Osteoblast (primary cell): Measurements from ENCODE around the gene MXRA7. TPM values are rescaled to one million over a fixed set of nuclear protein-coding genes. Genes with fewer than 3 reads are reported as not detected.

Experiments
- DNase-seq: peaks from one replicate; pipeline ENCODE4 v3.0.0; 2011; ENCODE audit warnings: low spot score, mixed read lengths; ENCODE audit not compliant: insufficient read length; ENCODE audit errors: missing footprints
- H2AFZ ChIP-seq: 2 replicates; pipeline ENCODE4 v1.6.0; 2011; ENCODE audit warnings: mild to moderate bottlenecking, low read length
- H3K27ac ChIP-seq: 2 replicates; pipeline ENCODE4 v1.5.1; 2011; ENCODE audit warnings: mild to moderate bottlenecking, low read depth, low read length, moderate library complexity
- H3K27me3 ChIP-seq: 2 replicates; pipeline ENCODE4 v1.6.0; 2012; ENCODE audit warnings: mild to moderate bottlenecking, control low read depth, inconsistent platforms, low read length, moderate library complexity; ENCODE audit not compliant: insufficient read depth
- H3K36me3 ChIP-seq: 2 replicates; pipeline ENCODE4 v1.5.1; 2011; ENCODE audit warnings: mild to moderate bottlenecking, low read length, control low read depth, moderate library complexity; ENCODE audit not compliant: insufficient read depth
- H3K4me1 ChIP-seq: 2 replicates; pipeline ENCODE4 v1.5.1; 2011; ENCODE audit warnings: mild to moderate bottlenecking, low read length, control low read depth, moderate library complexity; ENCODE audit not compliant: insufficient read depth
- H3K4me2 ChIP-seq: 2 replicates; pipeline ENCODE4 v1.6.0; 2011; ENCODE audit warnings: mild to moderate bottlenecking, low read length; ENCODE audit not compliant: insufficient read depth
- H3K4me3 ChIP-seq: fragments of 200-600 bp; sonication (generic); 3 replicates; pipeline ENCODE4 v1.5.1; 2012; ENCODE audit warnings: mild to moderate bottlenecking, low read length, inconsistent platforms; ENCODE audit not compliant: insufficient read depth
- H3K79me2 ChIP-seq: 2 replicates; pipeline ENCODE4 v1.6.0; 2012; ENCODE audit warnings: mild to moderate bottlenecking, low read length, control low read depth, inconsistent platforms; ENCODE audit not compliant: insufficient read depth
- H3K9me3 ChIP-seq: 2 replicates; pipeline ENCODE4 v1.5.1; 2011; ENCODE audit warnings: low read depth, low read length, control low read depth
- H4K20me1 ChIP-seq: 2 replicates; pipeline ENCODE4 v1.6.0; 2012; ENCODE audit warnings: mild to moderate bottlenecking, low read length, control low read depth; ENCODE audit not compliant: insufficient read depth
- CTCF ChIP-seq: IDR thresholded peaks from 2 replicates; pipeline ENCODE4 v1.5.1; 2011; ENCODE audit warnings: mild to moderate bottlenecking, low read depth, low read length, moderate library complexity; ENCODE audit errors: extremely low read depth
- total RNA-seq: library from RNA; depleted of rRNA; stranded (reverse); fragments of >200 nt; gene quantifications from 2 replicates; pipeline ENCODE4 v1.2.3, GENCODE V29; 2012

MXRA7 gene
- total RNA-seq, 1 donor, result 352 TPM

- DNase-seq, result peak; percentile 98
- Histone ChIP-seq H3K4me1 (peaks cover 40% of the 10 kb centered on the region), H3K36me3 (peaks cover 47% of the 10 kb centered on the region), H3K27me3 (no peaks in the 10 kb centered on the region), H3K9me3 (no peaks in the 10 kb centered on the region), H3K79me2 (peaks cover 73% of the 10 kb centered on the region), H4K20me1 (peaks cover 35% of the 10 kb centered on the region), H3K27ac (peak within 1 kb of the TSS; percentile 96), H3K4me3 (peak within 1 kb of the TSS; percentile 98), H3K4me2 (peak within 1 kb of the TSS; percentile 94), H2AFZ (peak within 1 kb of the TSS; percentile 98)
- TF ChIP-seq CTCF, result no peak
These were observed 26.4 kb upstream of the MXRA7 start, which contains the start of gene SRSF2 for GRCh38 chr17:76737082-76737675. SRSF2 (minus strand) TSS chr17:76737331; CDS start chr17:76737160, 171 bp downstream.

DNA sequence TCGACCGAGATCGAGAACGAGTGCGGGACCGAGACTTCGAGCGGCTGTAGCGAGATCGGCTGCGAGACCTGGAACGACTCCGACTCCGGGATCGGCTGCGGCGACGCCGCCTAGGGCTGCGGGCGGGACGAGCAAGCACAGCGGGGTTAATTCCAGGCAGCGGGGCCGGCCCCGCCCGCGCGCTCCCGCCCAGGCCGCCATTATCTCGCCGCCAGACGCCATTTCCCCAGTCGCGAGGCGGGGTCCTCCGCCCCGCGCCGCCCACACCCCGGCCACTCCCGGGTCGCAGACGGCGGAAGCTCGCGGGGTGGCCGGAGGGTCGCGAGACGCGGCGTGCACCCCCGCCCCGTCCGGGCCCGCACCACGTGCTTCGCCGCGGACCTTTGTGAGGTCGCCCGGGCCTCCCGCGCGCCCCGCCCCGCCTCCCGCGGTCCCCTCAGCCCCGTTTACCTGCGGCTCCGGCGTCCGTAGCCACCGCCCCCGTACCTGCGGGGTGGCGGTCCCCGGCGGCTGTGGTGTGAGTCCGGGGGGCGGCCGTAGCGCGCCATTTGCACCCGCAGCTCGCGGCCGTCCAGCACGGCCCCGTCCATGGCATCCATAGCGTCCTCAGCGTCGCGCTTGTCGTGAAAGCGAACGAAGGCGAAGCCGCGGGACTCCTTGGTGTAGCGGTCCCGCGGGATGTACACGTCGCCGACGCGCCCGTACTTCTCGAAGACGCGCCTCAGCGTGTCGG lies 25.8 kb upstream of the MXRA7 start:
- Histone ChIP-seq H3K79me2 (peaks cover 80% of the 10 kb centered on the region), H3K4me2 (peak overlapping the region; percentile 94), H3K4me1 (peaks cover 40% of the 10 kb centered on the region), H3K36me3 (peaks cover 42% of the 10 kb centered on the region), H3K4me3 (peak overlapping the region; percentile 98), H4K20me1 (peaks cover 35% of the 10 kb centered on the region), H3K9me3 (no peaks in the 10 kb centered on the region), H3K27me3 (no peaks in the 10 kb centered on the region), H2AFZ (peak overlapping the region; percentile 37), H3K27ac (peak overlapping the region; percentile 86)
- peak; percentile 90 for DNase-seq
- TF ChIP-seq CTCF, result no peak

DNA sequence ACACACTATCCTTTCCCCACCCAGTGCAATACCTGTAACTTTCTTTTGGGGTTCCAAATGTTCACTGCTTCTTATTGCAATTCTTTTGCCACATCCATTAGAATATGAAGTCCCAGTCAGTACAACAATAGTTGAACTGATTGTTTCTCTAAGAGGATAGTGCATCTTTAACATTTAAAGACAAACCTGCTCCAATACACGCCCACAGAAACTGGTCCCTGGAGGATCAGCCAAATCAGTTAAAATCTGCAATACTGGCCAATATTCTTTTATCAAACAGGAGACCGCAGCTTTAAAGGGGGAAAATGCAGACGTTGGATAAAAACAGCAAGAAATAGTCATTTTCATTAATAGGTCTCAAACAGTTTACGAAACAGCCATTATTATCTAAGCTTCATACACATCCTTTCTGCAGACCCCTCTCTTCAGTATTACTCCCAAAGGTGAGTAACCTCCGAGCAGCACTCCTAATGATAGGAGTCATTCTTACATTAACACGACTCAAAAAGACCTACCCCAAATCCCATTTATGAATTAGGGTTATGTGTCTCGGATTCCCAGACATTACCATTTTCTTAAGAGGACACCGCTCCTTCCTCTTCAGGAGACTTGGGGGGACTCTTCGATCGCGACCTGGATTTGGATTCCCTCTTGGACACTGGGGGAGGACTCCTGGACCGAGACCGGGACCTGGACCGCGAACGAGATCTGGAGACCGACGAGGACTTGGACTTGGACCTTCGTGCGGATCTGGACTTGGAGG lies 25.0 kb upstream of the MXRA7 start:
- Histone ChIP-seq H3K27me3 (no peaks in the 10 kb centered on the region), H3K79me2 (peaks cover 84% of the 10 kb centered on the region), H3K36me3 (peaks cover 48% of the 10 kb centered on the region), H4K20me1 (peaks cover 35% of the 10 kb centered on the region), H3K4me1 (peaks cover 40% of the 10 kb centered on the region), H3K4me3 (peak overlapping the region; percentile 98), H3K27ac (peak overlapping the region; percentile 86), H3K4me2 (peak overlapping the region; percentile 94), H2AFZ (no peak overlapping the region), H3K9me3 (no peaks in the 10 kb centered on the region)
- TF ChIP-seq CTCF, result no peak
- DNase-seq, result peak; percentile 56
